Measurements from ENCODE around the gene WDR26. TPM values are rescaled to one million over a fixed set of nuclear protein-coding genes. Genes with fewer than 3 reads are reported as not detected.
"Not testable (repeated sequence)": the region's sequence is repeated elsewhere in the genome, so short reads cannot be mapped to it uniquely, and the experiment has no call there.

WDR26 gene
- total RNA-seq, 1 donor = 27.7 TPM

- DNase-seq (ENCODE audit: low read depth in 2 of 3, low spot score in 2 of 3) = peak in 2 of 3 donors; percentile 24 to 38
These were observed 744 bp upstream of the WDR26 start for GRCh38 chr1:224435318-224435763.

GRCh38 chr1:224433701-224434672 lies 610 bp downstream of the WDR26 start:
- peak in 2 of 3 donors; percentile 32 to 57 for DNase-seq (ENCODE audit: low read depth in 2 of 3, low spot score in 2 of 3)

GRCh38 chr1:224433041-224433691 lies 1.4 kb downstream of the WDR26 start:
- no peak for DNase-seq (ENCODE audit: low read depth in 2 of 3, low spot score in 2 of 3)

GRCh38 chr1:224432672-224433040 lies 1.9 kb downstream of the WDR26 start:
- no peak for DNase-seq (ENCODE audit: low read depth in 2 of 3, low spot score in 2 of 3)

GRCh38 chr1:224432146-224432545 lies 2.5 kb downstream of the WDR26 start:
- no peak for DNase-seq (ENCODE audit: low read depth in 2 of 3, low spot score in 2 of 3)

GRCh38 chr1:224431726-224432125 lies 2.9 kb downstream of the WDR26 start:
- DNase-seq (ENCODE audit: low read depth in 2 of 3, low spot score in 2 of 3) = no peak

- peak in 2 of 3 donors; percentile 73 to 88 for DNase-seq (ENCODE audit: low read depth in 2 of 3, low spot score in 2 of 3)
These were observed 4.0 kb downstream of the WDR26 start for GRCh38 chr1:224430511-224431113.

- DNase-seq (ENCODE audit: low read depth in 2 of 3, low spot score in 2 of 3) = no peak
These were observed 4.8 kb downstream of the WDR26 start for GRCh38 chr1:224429616-224430326.

GRCh38 chr1:224428713-224429112 lies 5.9 kb downstream of the WDR26 start:
- not testable (repeated sequence) for DNase-seq (ENCODE audit: low read depth in 2 of 3, low spot score in 2 of 3)

- no peak for DNase-seq (ENCODE audit: low read depth in 2 of 3, low spot score in 2 of 3)
These were observed 7.3 kb downstream of the WDR26 start for GRCh38 chr1:224427346-224427745.

GRCh38 chr1:224426869-224427268 lies 7.7 kb downstream of the WDR26 start:
- not testable (repeated sequence) for DNase-seq (ENCODE audit: low read depth in 2 of 3, low spot score in 2 of 3)

- DNase-seq (ENCODE audit: low read depth in 2 of 3, low spot score in 2 of 3) = no peak
These were observed 9.2 kb downstream of the WDR26 start for GRCh38 chr1:224425279-224425884.

- DNase-seq (ENCODE audit: low read depth in 2 of 3, low spot score in 2 of 3) = no peak
These were observed 14.5 kb downstream of the WDR26 start for GRCh38 chr1:224420106-224420505.

- DNase-seq (ENCODE audit: low read depth in 2 of 3, low spot score in 2 of 3) = no peak
These were observed 22.8 kb downstream of the WDR26 start for GRCh38 chr1:224411766-224412165.

GRCh38 chr1:224408294-224408590 lies 26.4 kb downstream of the WDR26 start:
- no peak for DNase-seq (ENCODE audit: low read depth in 2 of 3, low spot score in 2 of 3)

GRCh38 chr1:224407571-224408293 lies 26.9 kb downstream of the WDR26 start:
- no peak for DNase-seq (ENCODE audit: low read depth in 2 of 3, low spot score in 2 of 3)

GRCh38 chr1:224406216-224406615 lies 28.4 kb downstream of the WDR26 start:
- no peak for DNase-seq (ENCODE audit: low read depth in 2 of 3, low spot score in 2 of 3)

GRCh38 chr1:224405604-224405970 lies 29.0 kb downstream of the WDR26 start:
- DNase-seq (ENCODE audit: low read depth in 2 of 3, low spot score in 2 of 3) = no peak

GRCh38 chr1:224404916-224405603 lies 29.5 kb downstream of the WDR26 start:
- no peak for DNase-seq (ENCODE audit: low read depth in 2 of 3, low spot score in 2 of 3)

All from hematopoietic multipotent progenitor cell (in vitro differentiated cells).